Measurements from ENCODE around the gene SDCBP2. TPM values are rescaled to one million over a fixed set of nuclear protein-coding genes. Genes with fewer than 3 reads are reported as not detected.

Gene SDCBP2
- total RNA-seq, 1 donor from 2014 or later = 4.6 TPM

- no peak overlapping the region for H3K4me2 ChIP-seq (ENCODE audit: low read length)
- Mint-ChIP-seq H3K27me3 (ENCODE audit: low read depth, unreplicated experiment) (peaks cover 15% of the 10 kb centered on the region), H3K36me3 (ENCODE audit: low read depth, unreplicated experiment) (no peaks in the 10 kb centered on the region), H3K4me1 (ENCODE audit: low read depth, unreplicated experiment) (peaks cover 2% of the 10 kb centered on the region), H3K9me3 (ENCODE audit: unreplicated experiment) (no peaks in the 10 kb centered on the region), H3K27ac (ENCODE audit: unreplicated experiment) (no peak overlapping the region), H3K4me3 (ENCODE audit: unreplicated experiment) (no peak overlapping the region)
- no peaks in the 10 kb centered on the region for H3K36me3 ChIP-seq (ENCODE audit: insufficient read depth, low read length)
- DNase-seq (ENCODE audit: low read depth) = no peak
- no peak for TF ChIP-seq EZH2 (IDR thresholded peaks at IDR 0.05; ENCODE audit: insufficient read depth, low read length)
- TF ChIP-seq CTCF (IDR thresholded peaks at IDR 0.05; ENCODE audit: insufficient read depth, low read depth, low read length) = no peak
- peaks cover 25% of the 10 kb centered on the region for H3K4me1 ChIP-seq (ENCODE audit: insufficient read depth, low read length)
- H3K4me3 ChIP-seq (ENCODE audit: insufficient read depth, low read depth, low read length) = no peak overlapping the region
- H3K27me3 ChIP-seq (ENCODE audit: insufficient read depth, low read length) = no peaks in the 10 kb centered on the region
- no peaks in the 10 kb centered on the region for H3K9me3 ChIP-seq (ENCODE audit: insufficient read depth, low read depth, low read length)
- H3K9ac ChIP-seq (ENCODE audit: low read length) = no peak overlapping the region
- no peak overlapping the region for H3K27ac ChIP-seq (ENCODE audit: low read depth, low read length)
- H2AFZ ChIP-seq (ENCODE audit: low read depth, low read length) = no peak overlapping the region
- no peaks in the 10 kb centered on the region for H4K20me1 ChIP-seq (ENCODE audit: insufficient read depth, low read length)
- H3K79me2 ChIP-seq (ENCODE audit: insufficient read depth, low read length) = no peaks in the 10 kb centered on the region
- FAIRE-seq = no peak
These were observed 9.5 kb downstream of the SDCBP2 start for GRCh38 chr20:1319462-1319861.

GRCh38 chr20:1319051-1319450, 9.9 kb downstream of the SDCBP2 start:
- Mint-ChIP-seq H3K27ac (ENCODE audit: unreplicated experiment) (no peak overlapping the region), H3K27me3 (ENCODE audit: low read depth, unreplicated experiment) (peaks cover 15% of the 10 kb centered on the region), H3K36me3 (ENCODE audit: low read depth, unreplicated experiment) (no peaks in the 10 kb centered on the region), H3K4me1 (ENCODE audit: low read depth, unreplicated experiment) (peaks cover under 1% of the 10 kb centered on the region), H3K9me3 (ENCODE audit: unreplicated experiment) (no peaks in the 10 kb centered on the region), H3K4me3 (ENCODE audit: unreplicated experiment) (no peak overlapping the region)
- no peaks in the 10 kb centered on the region for H3K9me3 ChIP-seq (ENCODE audit: insufficient read depth, low read depth, low read length)
- no peak overlapping the region for H3K4me2 ChIP-seq (ENCODE audit: low read length)
- no peaks in the 10 kb centered on the region for H3K79me2 ChIP-seq (ENCODE audit: insufficient read depth, low read length)
- no peak overlapping the region for H3K9ac ChIP-seq (ENCODE audit: low read length)
- no peaks in the 10 kb centered on the region for H3K36me3 ChIP-seq (ENCODE audit: insufficient read depth, low read length)
- no peaks in the 10 kb centered on the region for H3K27me3 ChIP-seq (ENCODE audit: insufficient read depth, low read length)
- TF ChIP-seq EZH2 (IDR thresholded peaks at IDR 0.05; ENCODE audit: insufficient read depth, low read length) (no peak), CTCF (IDR thresholded peaks at IDR 0.05; ENCODE audit: insufficient read depth, low read depth, low read length) (no peak)
- H4K20me1 ChIP-seq (ENCODE audit: insufficient read depth, low read length) = no peaks in the 10 kb centered on the region
- DNase-seq (ENCODE audit: low read depth) (no peak), FAIRE-seq (no peak)
- H3K27ac ChIP-seq (ENCODE audit: low read depth, low read length) = no peak overlapping the region
- peaks cover 21% of the 10 kb centered on the region for H3K4me1 ChIP-seq (ENCODE audit: insufficient read depth, low read length)
- no peak overlapping the region for H2AFZ ChIP-seq (ENCODE audit: low read depth, low read length)
- no peak overlapping the region for H3K4me3 ChIP-seq (ENCODE audit: insufficient read depth, low read depth, low read length)

GRCh38 chr20:1317545-1318255, 11.2 kb downstream of the SDCBP2 start:
- H3K4me2 ChIP-seq (ENCODE audit: low read length) = peak overlapping the region; percentile 23
- no peaks in the 10 kb centered on the region for H3K9me3 Mint-ChIP-seq (ENCODE audit: unreplicated experiment)
- no peaks in the 10 kb centered on the region for H4K20me1 ChIP-seq (ENCODE audit: insufficient read depth, low read length)
- no peak overlapping the region for H3K27ac Mint-ChIP-seq (ENCODE audit: unreplicated experiment)
- H3K27ac ChIP-seq (ENCODE audit: low read depth, low read length) = no peak overlapping the region
- peaks cover 2% of the 10 kb centered on the region for H3K4me1 Mint-ChIP-seq (ENCODE audit: low read depth, unreplicated experiment)
- H3K4me3 ChIP-seq (ENCODE audit: insufficient read depth, low read depth, low read length) = no peak overlapping the region
- no peaks in the 10 kb centered on the region for H3K79me2 ChIP-seq (ENCODE audit: insufficient read depth, low read length)
- no peaks in the 10 kb centered on the region for H3K27me3 ChIP-seq (ENCODE audit: insufficient read depth, low read length)
- H3K9me3 ChIP-seq (ENCODE audit: insufficient read depth, low read depth, low read length) = no peaks in the 10 kb centered on the region
- H3K27me3 Mint-ChIP-seq (ENCODE audit: low read depth, unreplicated experiment) = peaks cover 15% of the 10 kb centered on the region
- no peaks in the 10 kb centered on the region for H3K36me3 Mint-ChIP-seq (ENCODE audit: low read depth, unreplicated experiment)
- DNase-seq (ENCODE audit: low read depth) (no peak), FAIRE-seq (no peak)
- H3K9ac ChIP-seq (ENCODE audit: low read length) = no peak overlapping the region
- H3K4me1 ChIP-seq (ENCODE audit: insufficient read depth, low read length) = peaks cover 19% of the 10 kb centered on the region
- H2AFZ ChIP-seq (ENCODE audit: low read depth, low read length) = no peak overlapping the region
- no peak overlapping the region for H3K4me3 Mint-ChIP-seq (ENCODE audit: unreplicated experiment)
- H3K36me3 ChIP-seq (ENCODE audit: insufficient read depth, low read length) = no peaks in the 10 kb centered on the region
- no peak for TF ChIP-seq EZH2 (IDR thresholded peaks at IDR 0.05; ENCODE audit: insufficient read depth, low read length)
- TF ChIP-seq CTCF (IDR thresholded peaks at IDR 0.05; ENCODE audit: insufficient read depth, low read depth, low read length) = no peak

Measured in astrocyte (in vitro differentiated cells and primary cell).